Keratinocyte (primary cell): ENCODE measurements around the gene LMO7.

ENCODE experiments used
- CTCF ChIP-seq, 3 experiments: IDR thresholded peaks in 1 of 3; conservative IDR thresholded peaks in 1 of 3; optimal IDR thresholded peaks in 1 of 3; 2 replicates in 2 of 3; 3 replicates in 1 of 3; pipeline versions ENCODE3 to v1.5.1; 2011; ENCODE audit warnings: low read length in 3 of 3, mild to moderate bottlenecking in 3 of 3, moderate library complexity in 2 of 3, control low read depth in 1 of 3, inconsistent platforms in 1 of 3; ENCODE audit not compliant: insufficient read depth in 2 of 3; ENCODE audit errors: extremely low read depth in 1 of 3
- EZH2 ChIP-seq: IDR thresholded peaks from one replicate; pipeline ENCODE4 v1.6.1; 2012; ENCODE audit warnings: inconsistent platforms, mild to moderate bottlenecking, low read length, moderate library complexity

GRCh38 chr13:75875450-75875849 lies 239.3 kb downstream of the LMO7 start:
- TF ChIP-seq EZH2 (no peak), CTCF (optimal IDR thresholded peaks at IDR 0.05 in 1 of 3, IDR thresholded peaks at IDR 0.05 in 1 of 3, conservative IDR thresholded peaks at IDR 0.05 in 1 of 3; ENCODE audit: extremely low read depth in 1 of 3, insufficient read depth in 2 of 3, low read length in 3 of 3) (no peak)
